H1 (cell line): Measurements from ENCODE around the gene PAXIP1. TPM values are rescaled to one million over a fixed set of nuclear protein-coding genes. Genes with fewer than 3 reads are reported as not detected.

Experiments used
- ASH2L ChIP-seq: fragments of 200-600, 300-600 bp; sonication (generic); IDR thresholded peaks from one replicate; pipeline ENCODE4 v1.7.1; 2017; ENCODE audit warnings: low read length
- BRCA1 ChIP-seq: IDR thresholded peaks from 2 replicates; pipeline ENCODE4 v1.6.1; 2012; ENCODE audit warnings: low read depth, low read length, improper control_type of control experiment
- CHD7 ChIP-seq: fragments of 300-600 bp; sonication (generic); IDR thresholded peaks from 2 replicates; pipeline ENCODE4 v1.7.1; 2012; ENCODE audit warnings: low read length, moderate library complexity, mild to moderate bottlenecking, inconsistent platforms; ENCODE audit not compliant: insufficient replicate concordance
- JUN ChIP-seq: IDR thresholded peaks from 2 replicates; pipeline ENCODE4 v1.6.1; 2011; ENCODE audit warnings: low read depth, mild to moderate bottlenecking, improper control_type of control experiment, low read length
- NANOG ChIP-seq: IDR thresholded peaks from 2 replicates; pipeline ENCODE4 v1.6.1; 2011; ENCODE audit warnings: low read length, low read depth, mild to moderate bottlenecking, inconsistent platforms; ENCODE audit not compliant: insufficient read depth, poor library complexity, severe bottlenecking
- RNF2 ChIP-seq: fragments of 200-900, 300-1000 bp; sonication (generic); IDR thresholded peaks from 2 replicates; pipeline ENCODE4 v1.7.1; 2016; ENCODE audit warnings: borderline replicate concordance, low read depth, mild to moderate bottlenecking, antibody characterized with exemption, low read length; ENCODE audit not compliant: poor library complexity, severe bottlenecking; ENCODE audit errors: missing control alignments
- RXRA ChIP-seq: IDR thresholded peaks from 2 replicates; pipeline ENCODE4 v1.6.1; 2011; ENCODE audit warnings: low read depth, mild to moderate bottlenecking, low read length, moderate library complexity; ENCODE audit not compliant: insufficient read depth
- SIX5 ChIP-seq: IDR thresholded peaks from 2 replicates; pipeline ENCODE4 v1.6.1; 2011; ENCODE audit warnings: mild to moderate bottlenecking, low read depth, low read length
- polyA plus RNA-seq, 7 experiments: library from polyadenylated mRNA; depleted of rRNA in 3 of 7; stranded (reverse) in 5 of 7; unstranded in 2 of 7; fragments of >200 nt in 5 of 7; fragments of 200-250 nt in 2 of 7; gene quantifications; 1 replicate in 5 of 7; 2 replicates in 1 of 7; 4 replicates in 1 of 7; pipeline versions ENCODE4 v1.2.1 to v1.2.3, GENCODE V29; 2011 to 2013; ENCODE audit warnings: missing spikeins in 2 of 7, mixed read lengths in 2 of 7
- total RNA-seq: library from RNA; stranded (reverse); fragmentation: NEBNext Ultra II Directional; extraction: Animal tissue kit (Norgen Biotek cat#: 25700); gene quantifications from 2 replicates; pipeline ENCODE4 v1.2.1, GENCODE V29; 2021

Gene PAXIP1
- total and polyA plus RNA-seq, 2 of the 8 experiments (the other 6 are each of a cell fraction or from before 2014, with no cell fraction given) = 32.4 to 32.8 TPM

- TF ChIP-seq CHD7 = no peak
- no peak for TF ChIP-seq ASH2L
- TF ChIP-seq NANOG = no peak
- TF ChIP-seq SIX5 = no peak
- TF ChIP-seq RXRA = no peak
- no peak for TF ChIP-seq JUN
- no peak for TF ChIP-seq BRCA1
- no peak for TF ChIP-seq RNF2
Observed at GRCh38 chr7:154997840-154998370, 5.0 kb downstream of the PAXIP1 start (continued).
